PC-3 (cell line): Measurements from ENCODE around the gene ZDHHC7. TPM values are rescaled to one million over a fixed set of nuclear protein-coding genes. Genes with fewer than 3 reads are reported as not detected.

ENCODE experiments used
- ATAC-seq: fragments of 200-7000 bp; cut with Tn5 transposase; 2 replicates; pipeline ENCODE4 v1.9.1; 2020; ENCODE audit warnings: mild to moderate bottlenecking, moderate library complexity
- BruUV-seq: library from RNA; stranded (reverse); fragments of 400-500 nt; replicated peaks from 2 replicates; lab custom pipeline; 2021; lab: Mats Ljungman, UMichigan
- CTCF ChIA-PET: fragments of 300-600 bp; sonication (Branson Sonifier 250); formaldehyde crosslinking; loops from one replicate; lab custom pipeline; 2022; ENCODE audit warnings: antibody characterized with exemption; lab: Charles Lee
- POLR2A ChIA-PET: fragments of 300-600 bp; sonication (Branson Sonifier 250); formaldehyde crosslinking; loops from one replicate; lab custom pipeline; 2022; ENCODE audit warnings: antibody characterized with exemption; ENCODE audit not compliant: unreplicated experiment; lab: Charles Lee
- DNase-seq: peaks from one replicate; pipeline ENCODE4 v3.0.0-alpha.2; 2015
- H2AFZ ChIP-seq: fragments of 300-600 bp; sonication (generic); 2 replicates; pipeline ENCODE4 v1.6.0; 2016; ENCODE audit warnings: antibody characterized with exemption, low read length
- H3F3A ChIP-seq: fragments of 300-600 bp; sonication (generic); one replicate; pipeline ENCODE4 v1.6.0; 2017; ENCODE audit warnings: antibody characterized with exemption, low read length, control low read depth, mild to moderate bottlenecking; ENCODE audit not compliant: unreplicated experiment
- H3K27ac ChIP-seq: fragments of 300-600 bp; sonication (generic); 2 replicates; pipeline ENCODE4 v1.5.1; 2016; ENCODE audit warnings: mild to moderate bottlenecking, low read length
- H3K27me3 ChIP-seq: fragments of 300-600 bp; sonication (generic); 2 replicates; pipeline ENCODE4 v1.6.1; 2016; ENCODE audit warnings: low read length, mixed read lengths
- H3K36me3 ChIP-seq: fragments of 300-600 bp; sonication (generic); 2 replicates; pipeline ENCODE4 v1.6.1; 2016; ENCODE audit warnings: low read depth, mixed run types, low read length, mixed read lengths
- H3K4me1 ChIP-seq: fragments of 300-600 bp; sonication (generic); 2 replicates; pipeline ENCODE4 v1.5.1; 2016; ENCODE audit warnings: low read length; ENCODE audit not compliant: insufficient read depth
- H3K4me2 ChIP-seq: fragments of 300-600 bp; sonication (generic); 2 replicates; pipeline ENCODE4 v1.6.0; 2016; ENCODE audit warnings: low read length
- H3K4me3 ChIP-seq: fragments of 300-600 bp; sonication (generic); 2 replicates; pipeline ENCODE4 v1.5.1; 2016; ENCODE audit warnings: mild to moderate bottlenecking, low read length, mixed read lengths
- H3K79me2 ChIP-seq: fragments of 300-600 bp; sonication (generic); 2 replicates; pipeline ENCODE4 v1.6.1; 2017; ENCODE audit warnings: low read length, mixed read lengths
- H3K9ac ChIP-seq: fragments of 300-600 bp; sonication (generic); 2 replicates; pipeline ENCODE4 v1.6.0; 2016; ENCODE audit warnings: mild to moderate bottlenecking, low read length
- H3K9me2 ChIP-seq: fragments of 300-600 bp; sonication (generic); replicated peaks from 2 replicates; pipeline ENCODE4 v1.6.1; 2016; ENCODE audit warnings: mixed run types, low read length, mixed read lengths
- H3K9me3 ChIP-seq: fragments of 300-600 bp; sonication (generic); 2 replicates; pipeline ENCODE4 v1.6.1; 2016; ENCODE audit warnings: low read length, mixed read lengths
- H4K20me1 ChIP-seq: fragments of 300-600 bp; sonication (generic); 2 replicates; pipeline ENCODE4 v1.6.1; 2016; ENCODE audit warnings: low read length, mixed read lengths
- CTCF ChIP-seq: fragments of 300-600 bp; sonication (generic); conservative IDR thresholded peaks from 2 replicates; pipeline ENCODE4 v1.5.1; 2017; ENCODE audit warnings: antibody characterized with exemption, low read depth, mild to moderate bottlenecking, low read length
- EZH2 ChIP-seq: fragments of 300-600 bp; sonication (generic); IDR thresholded peaks from one replicate; pipeline ENCODE4 v1.6.1; 2017; ENCODE audit warnings: antibody characterized with exemption, mild to moderate bottlenecking, low read length; ENCODE audit not compliant: unreplicated experiment
- EZH2phosphoT487 ChIP-seq: fragments of 300-600 bp; sonication (generic); IDR thresholded peaks from 2 replicates; pipeline ENCODE4 v1.6.1; 2018; ENCODE audit warnings: mild to moderate bottlenecking, antibody characterized with exemption, low read length, borderline replicate concordance
- intact Hi-C: fragments of 100-400 bp; cut with micrococcal nuclease; formaldehyde crosslinking; loops from 2 replicates; pipeline ENCODE4 v1.9.0; 2023
- total RNA-seq: library from RNA; depleted of rRNA; stranded (reverse); fragments of >200 nt; gene quantifications from 2 replicates; pipeline ENCODE4 v1.2.3, GENCODE V29; 2014

ZDHHC7 gene
- total RNA-seq, 1 experiment from 2014 or later, result 42.1 TPM

GRCh38 chr16:84955427-84955826 lies 55.9 kb downstream of the ZDHHC7 start:
- TF ChIP-seq CTCF, result no peak
- no peak for ATAC-seq

GRCh38 chr16:84953190-84953746 lies 58.1 kb downstream of the ZDHHC7 start:
- no peak overlapping the region for H3K4me2 ChIP-seq
- no peak overlapping the region for H2AFZ ChIP-seq
- ChIA-PET CTCF (interaction anchor here (1.2 kb wide), 1 partner anchor 28 kb away, joined by 5 read pairs; no protein-coding TSS in a partner anchor), POLR2A (no interaction called here)
- ATAC-seq, result no peak
- no peak for TF ChIP-seq EZH2phosphoT487
- no peak for TF ChIP-seq CTCF
- no peak for TF ChIP-seq EZH2
- intact Hi-C loops, result no loop called here
- no peaks in the 10 kb centered on the region for H3K79me2 ChIP-seq
- no peak for DNase-seq
- H3K9me3 ChIP-seq, result no peaks in the 10 kb centered on the region
- H4K20me1 ChIP-seq, result no peaks in the 10 kb centered on the region
- H3K27me3 ChIP-seq, result no peaks in the 10 kb centered on the region
- H3K27ac ChIP-seq, result no peak overlapping the region
- no peaks in the 10 kb centered on the region for H3F3A ChIP-seq
- no peak overlapping the region for H3K4me3 ChIP-seq
- no peaks in the 10 kb centered on the region for H3K4me1 ChIP-seq
- H3K9ac ChIP-seq, result no peak overlapping the region
- H3K9me2 ChIP-seq, result no peaks in the 10 kb centered on the region
- H3K36me3 ChIP-seq, result no peaks in the 10 kb centered on the region
- BruUV-seq, result no TSS peak

More at GRCh38 chr16:84955427-84955826, 55.9 kb downstream of the ZDHHC7 start:
- no peaks in the 10 kb centered on the region for H3K4me1 ChIP-seq
- H3K79me2 ChIP-seq, result no peaks in the 10 kb centered on the region
- H3K27me3 ChIP-seq, result no peaks in the 10 kb centered on the region
- no peaks in the 10 kb centered on the region for H3K36me3 ChIP-seq
- H2AFZ ChIP-seq, result no peak overlapping the region
- H3K9me3 ChIP-seq, result no peaks in the 10 kb centered on the region
- DNase-seq, result peak; percentile 4
- H3K4me2 ChIP-seq, result no peak overlapping the region
- no peaks in the 10 kb centered on the region for H3F3A ChIP-seq
- H4K20me1 ChIP-seq, result no peaks in the 10 kb centered on the region
- no peak overlapping the region for H3K27ac ChIP-seq
- H3K4me3 ChIP-seq, result no peak overlapping the region
- POLR2A ChIA-PET, result no interaction called here
- H3K9ac ChIP-seq, result no peak overlapping the region
- intact Hi-C loops, result no loop called here
- no peaks in the 10 kb centered on the region for H3K9me2 ChIP-seq
- CTCF ChIA-PET, result no interaction called here
- BruUV-seq, result no TSS peak

- Histone ChIP-seq H2AFZ (peak overlapping the region; percentile 34; the same call in 1 of the 2 replicates), H3K4me3 (no peak overlapping the region), H3F3A (no peaks in the 10 kb centered on the region), H3K9me3 (no peaks in the 10 kb centered on the region), H3K79me2 (no peaks in the 10 kb centered on the region), H3K27ac (no peak overlapping the region), H3K27me3 (no peaks in the 10 kb centered on the region), H3K36me3 (no peaks in the 10 kb centered on the region), H3K9me2 (no peaks in the 10 kb centered on the region), H3K9ac (no peak overlapping the region), H3K4me2 (no peak overlapping the region), H4K20me1 (no peaks in the 10 kb centered on the region), H3K4me1 (no peaks in the 10 kb centered on the region)
- intact Hi-C loops, result loop anchor here (1.0 kb wide), 2 partner anchors 27 to 198 kb away; no protein-coding TSS in a partner anchor
- DNase-seq, result peak; percentile 85
- ChIA-PET CTCF (interaction anchor here (0.5 to 1.5 kb wide), 3 partner anchors 14 to 27 kb away, joined by 3 to 5 read pairs (median 4); no protein-coding TSS in a partner anchor), POLR2A (no interaction called here)
- TF ChIP-seq CTCF (peak; percentile 70), EZH2phosphoT487 (no peak)
- no TSS peak for BruUV-seq
- ATAC-seq, result peak; percentile 96
Measured at GRCh38 chr16:84952335-84953189, 58.8 kb downstream of the ZDHHC7 start.
